ENCODE results near the gene DZIP1.

The DZIP1 gene

DNA sequence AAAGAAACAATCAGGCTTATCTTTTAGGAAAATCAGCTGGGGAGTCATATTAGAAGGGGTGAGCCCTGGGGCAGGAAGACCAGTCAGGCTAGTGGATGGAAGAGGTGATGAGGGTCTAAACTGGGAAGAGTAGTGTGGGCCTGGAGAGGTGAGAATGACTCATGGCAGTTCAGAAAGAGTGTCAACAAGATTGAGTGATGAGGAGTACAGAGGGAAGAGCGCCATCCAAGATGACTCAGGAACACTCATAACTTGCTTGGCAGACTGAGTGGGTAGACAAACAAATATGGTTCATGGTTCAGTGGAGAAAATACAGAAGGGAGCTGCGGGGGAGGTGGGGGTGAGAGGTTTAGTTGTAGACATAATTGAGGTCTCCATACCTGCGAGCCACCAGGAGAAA, 109.3 kb downstream of the DZIP1 start:
- TF ChIP-seq, protein P1, sequence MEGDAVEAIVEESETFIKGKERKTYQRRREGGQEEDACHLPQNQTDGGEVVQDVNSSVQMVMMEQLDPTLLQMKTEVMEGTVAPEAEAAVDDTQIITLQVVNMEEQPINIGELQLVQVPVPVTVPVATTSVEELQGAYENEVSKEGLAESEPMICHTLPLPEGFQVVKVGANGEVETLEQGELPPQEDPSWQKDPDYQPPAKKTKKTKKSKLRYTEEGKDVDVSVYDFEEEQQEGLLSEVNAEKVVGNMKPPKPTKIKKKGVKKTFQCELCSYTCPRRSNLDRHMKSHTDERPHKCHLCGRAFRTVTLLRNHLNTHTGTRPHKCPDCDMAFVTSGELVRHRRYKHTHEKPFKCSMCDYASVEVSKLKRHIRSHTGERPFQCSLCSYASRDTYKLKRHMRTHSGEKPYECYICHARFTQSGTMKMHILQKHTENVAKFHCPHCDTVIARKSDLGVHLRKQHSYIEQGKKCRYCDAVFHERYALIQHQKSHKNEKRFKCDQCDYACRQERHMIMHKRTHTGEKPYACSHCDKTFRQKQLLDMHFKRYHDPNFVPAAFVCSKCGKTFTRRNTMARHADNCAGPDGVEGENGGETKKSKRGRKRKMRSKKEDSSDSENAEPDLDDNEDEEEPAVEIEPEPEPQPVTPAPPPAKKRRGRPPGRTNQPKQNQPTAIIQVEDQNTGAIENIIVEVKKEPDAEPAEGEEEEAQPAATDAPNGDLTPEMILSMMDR (IDR thresholded peaks at IDR 0.05; ENCODE audit: borderline replicate concordance, control extremely low read depth, extremely low read depth, insufficient read depth, missing control alignments), result no peak
- DNase-seq (ENCODE audit: low spot score), result no peak
- in situ Hi-C loops (cut with MboI; ENCODE audit: low sequenced_read_pairs, unreplicated experiment), result loop anchor here (25.0 kb wide), 2 partner anchors 127 to 302 kb away; no protein-coding TSS in a partner anchor

DNA sequence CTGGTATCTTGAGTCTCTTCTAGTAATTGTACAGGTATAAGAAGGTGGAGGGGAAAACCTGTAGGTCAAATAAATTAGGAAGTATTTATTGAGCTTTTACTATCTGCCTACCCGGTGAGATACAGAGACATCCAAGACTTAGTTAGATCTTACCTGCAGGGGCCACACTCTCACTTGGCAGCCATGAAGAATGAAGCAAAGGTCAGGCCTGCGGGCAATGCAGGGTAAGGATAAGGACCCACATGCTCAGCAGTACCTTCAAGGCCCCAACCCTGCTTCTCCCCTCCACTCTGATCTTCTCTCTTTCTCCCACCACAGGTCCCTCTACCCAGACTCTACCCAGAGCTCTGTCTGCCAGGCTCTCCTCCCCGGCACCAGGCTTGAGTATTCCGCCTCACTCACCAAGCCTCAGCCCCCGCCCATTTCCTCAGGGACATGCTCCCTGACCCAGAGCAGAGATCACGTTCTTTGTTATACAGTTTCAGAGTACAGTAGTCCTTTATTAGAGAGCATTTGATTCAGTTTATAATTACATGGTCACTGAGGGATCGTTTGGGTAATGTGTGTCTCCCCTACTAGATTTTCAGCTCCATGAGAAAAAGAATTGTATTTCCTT, 110.9 kb downstream of the DZIP1 start:
- in situ Hi-C loops (cut with MboI; ENCODE audit: low sequenced_read_pairs, unreplicated experiment), result loop anchor here (25.0 kb wide), 2 partner anchors 129 to 304 kb away; no protein-coding TSS in a partner anchor
- DNase-seq (ENCODE audit: low spot score), result no peak

DNA sequence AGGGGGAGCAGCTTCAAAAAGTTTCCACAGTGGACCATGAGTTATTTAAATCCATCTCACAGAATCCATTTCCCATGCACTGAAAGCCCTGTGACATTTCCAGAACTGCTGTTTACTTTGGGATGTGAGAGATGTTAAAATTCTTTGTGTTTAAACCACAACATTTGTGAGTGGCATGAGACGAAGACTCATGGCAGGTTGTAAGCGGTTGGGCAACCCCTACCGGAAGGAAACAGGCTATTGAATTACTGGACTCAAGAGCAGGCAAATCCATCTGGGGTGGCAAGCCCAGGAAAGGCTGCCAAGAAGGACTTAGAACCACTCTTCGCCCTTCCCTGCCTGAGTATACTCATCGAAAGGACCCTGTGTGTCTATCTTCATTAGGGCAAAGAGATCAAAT, 114.3 kb downstream of the DZIP1 start:
- in situ Hi-C loops (cut with MboI; ENCODE audit: low sequenced_read_pairs, unreplicated experiment), result loop anchor here (25.0 kb wide), 2 partner anchors 132 to 307 kb away; no protein-coding TSS in a partner anchor
- TF ChIP-seq, protein P1 (IDR thresholded peaks at IDR 0.05; ENCODE audit: borderline replicate concordance, control extremely low read depth, extremely low read depth, insufficient read depth, missing control alignments), result no peak
- no peak for DNase-seq (ENCODE audit: low spot score)

More for the DNA sequence above, 110.9 kb downstream of the DZIP1 start:
- TF ChIP-seq, protein P1 (IDR thresholded peaks at IDR 0.05; ENCODE audit: borderline replicate concordance, control extremely low read depth, extremely low read depth, insufficient read depth, missing control alignments), result no peak
